Psoas muscle (tissue), 8 donors: ENCODE results near the gene IL24. TPM values are rescaled to one million over a fixed set of nuclear protein-coding genes. Genes with fewer than 3 reads are reported as not detected.
A peak's percentile ranks its signal among the peaks of the same experiment; 100 is the strongest.

ENCODE experiments used
- ATAC-seq, 4 donors: fragments of 200-7000 bp; cut with Tn5 transposase; one replicate each; pipeline ENCODE4 v1.9.1; 2020; ENCODE audit warnings: moderate library complexity in 3 of 4, mild to moderate bottlenecking in 2 of 4
- DNase-seq, 2 donors: peaks; one replicate each; pipeline ENCODE4 v3.0.0-alpha.2; 2020
- H3K27ac ChIP-seq: fragments of 200-600 bp; one replicate; pipeline ENCODE4 v1.8.0; 2022
- H3K27me3 ChIP-seq, 3 donors: fragments of 200-600 bp in 1 of 3; one replicate each; pipeline versions ENCODE4 v1.6.1 to v1.8.0; 2013 to 2022; ENCODE audit warnings: low read length in 2 of 3, mild to moderate bottlenecking in 2 of 3, moderate library complexity in 1 of 3; ENCODE audit not compliant: insufficient read depth in 3 of 3
- H3K36me3 ChIP-seq, 2 donors: fragments of 200-600 bp in 1 of 2; one replicate each; pipeline versions ENCODE4 v1.6.1 to v1.8.0; 2013 to 2022; ENCODE audit warnings: low read depth in 1 of 2, mild to moderate bottlenecking in 1 of 2, moderate library complexity in 1 of 2; ENCODE audit not compliant: insufficient read depth in 1 of 2
- H3K4me1 ChIP-seq: fragments of 200-600 bp; one replicate; pipeline ENCODE4 v1.8.0; 2022
- H3K4me3 ChIP-seq: fragments of 200-600 bp; one replicate; pipeline ENCODE4 v1.8.0; 2022; ENCODE audit warnings: mild to moderate bottlenecking
- H3K9me3 ChIP-seq: fragments of 200-600 bp; one replicate; pipeline ENCODE4 v1.8.0; 2022
- CTCF ChIP-seq: fragments of 200-600 bp; IDR thresholded peaks from one replicate; pipeline ENCODE4 v1.8.0; 2022; ENCODE audit warnings: antibody characterized with exemption
- WGBS, 3 donors: extraction: QIAGEN DNeasy Blood & Tissue Kit; methylation state at CpG; one replicate each; pipeline versions ENCODE4 v1.1.6 to v1.1.7; 2013; 5-methylcytosine and 5-hydroxymethylcytosine counted together
- intact Hi-C, 2 donors: fragments of 100-400 bp; cut with DNase I; formaldehyde crosslinking; loops; one replicate each; pipeline versions ENCODE4 v1.11.0 to v1.14.2; 2022
- polyA plus RNA-seq, 3 donors: library from polyadenylated mRNA; stranded (reverse); fragments of 200-250 nt; gene quantifications; one replicate each; pipeline ENCODE4 v1.2.3, GENCODE V29; 2013
- total RNA-seq, 4 donors: library from RNA; stranded (reverse); fragmentation: NEBNext Ultra II Directional in 2 of 4; extraction: Animal tissue kit (Norgen Biotek cat#: 25700) in 2 of 4; gene quantifications; one replicate each; pipeline versions ENCODE4 v1.2.1 to v1.2.4, GENCODE V29; 2021 to 2023
- donor health status: healthy with polysubstance abuse.
- donor health status: DM: no; HTN: no; CAD: no; lungs with moderate emphysema.
- donor health status: Bipolar disorder and iron deficiency.
- donor health status: healthy.
- donor health status: DM: yes; HTN: yes; CAD: no.
- donor health status: DM: no; HTN: no; CAD: no.
- donor health status: DM: no; HTN: no; CAD: no.
- donor health status: DM: yes; HTN: yes; CAD: no.

The IL24 gene
- total and polyA plus RNA-seq, 7 donors, result 0.05 to 20.3 (median 0.23) TPM; not detected in 2

DNA sequence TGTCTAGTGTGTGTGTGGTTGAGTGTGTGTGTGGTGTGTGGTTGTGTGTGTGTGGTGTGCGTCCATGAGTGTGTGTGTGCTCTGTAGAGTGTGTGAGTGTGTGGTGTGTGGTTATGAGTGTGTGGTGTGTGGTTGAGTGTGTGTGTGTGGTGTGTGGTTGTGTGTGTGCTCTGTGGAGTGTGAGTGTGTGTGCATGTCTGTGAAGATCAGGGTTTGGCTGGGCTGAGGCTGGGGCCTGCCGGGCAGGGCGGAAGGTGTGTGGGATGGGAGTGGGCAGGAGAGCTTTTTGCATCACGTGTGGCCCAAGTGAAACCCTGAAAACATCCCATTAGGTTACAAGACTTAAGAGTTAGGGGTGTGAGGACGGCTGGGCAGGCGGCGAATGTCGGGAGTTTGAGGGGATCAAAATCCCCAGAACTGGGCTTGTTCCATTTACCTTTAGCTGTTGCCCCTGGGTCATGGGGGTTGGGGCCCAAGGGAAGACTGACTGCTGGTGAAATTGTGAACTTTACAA is 27.4 kb downstream of the IL24 start:
- TF ChIP-seq CTCF, result no peak
- Histone ChIP-seq H3K9me3 (no peaks in the 10 kb centered on the region), H3K27ac (no peak overlapping the region), H3K4me3 (no peak overlapping the region), H3K27me3 (no peaks in the 10 kb centered on the region), H3K4me1 (no peaks in the 10 kb centered on the region), H3K36me3 (no peaks in the 10 kb centered on the region)
- intact Hi-C loops, result loop anchor here in 1 of 2 donors (5.0 kb wide), 1 partner anchor 153 kb away; no protein-coding TSS in a partner anchor
- no peak for ATAC-seq
- 70 to 77% (median 76%) methylated on average over 8 of the region's 8 CpGs for WGBS, 3 donors
- DNase-seq, result no peak

DNA sequence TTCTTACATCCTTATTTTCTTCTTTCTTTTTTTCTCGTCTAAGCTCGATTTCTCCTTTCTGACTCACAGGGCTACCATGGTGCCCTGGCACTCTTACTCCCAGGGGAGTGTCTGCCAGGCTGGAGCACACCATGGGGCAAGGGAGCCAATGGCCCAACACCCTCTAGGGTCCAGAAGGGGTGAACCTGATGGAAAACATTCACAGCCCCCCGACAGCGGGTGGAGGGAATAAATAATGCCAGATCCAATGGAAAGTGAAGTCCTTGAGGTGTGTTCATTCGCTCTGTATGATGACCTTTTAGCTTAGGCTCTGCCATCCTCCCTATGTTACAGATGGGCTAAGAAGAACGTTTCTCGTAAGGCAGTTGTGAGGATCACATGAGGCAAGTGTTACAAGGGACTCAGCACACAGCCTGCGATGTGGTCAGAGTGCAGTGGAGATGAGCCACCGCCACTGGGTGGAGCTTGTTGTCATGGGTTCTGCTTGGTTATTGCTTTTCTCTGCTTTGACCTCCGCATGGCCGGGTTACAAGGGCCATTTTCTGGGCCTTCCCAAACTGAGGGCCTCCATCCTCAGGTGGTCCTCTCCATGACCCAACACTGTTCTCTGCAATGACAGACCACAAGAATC is 28.0 kb downstream of the IL24 start:
- peak in 1 of 2 donors; percentile 24 for DNase-seq
- intact Hi-C loops, result loop anchor here in 1 of 2 donors (5.0 kb wide), 1 partner anchor 152 kb away; no protein-coding TSS in a partner anchor
- Histone ChIP-seq H3K36me3 (no peaks in the 10 kb centered on the region), H3K4me3 (no peak overlapping the region), H3K9me3 (no peaks in the 10 kb centered on the region), H3K27me3 (no peaks in the 10 kb centered on the region), H3K4me1 (no peaks in the 10 kb centered on the region), H3K27ac (no peak overlapping the region)
- WGBS, 3 donors, result 80 to 82% (median 81%) methylated on average over 11 of the region's 11 CpGs
- no peak for TF ChIP-seq CTCF
- peak; percentile 42 to 54 (median 42) for ATAC-seq

DNA sequence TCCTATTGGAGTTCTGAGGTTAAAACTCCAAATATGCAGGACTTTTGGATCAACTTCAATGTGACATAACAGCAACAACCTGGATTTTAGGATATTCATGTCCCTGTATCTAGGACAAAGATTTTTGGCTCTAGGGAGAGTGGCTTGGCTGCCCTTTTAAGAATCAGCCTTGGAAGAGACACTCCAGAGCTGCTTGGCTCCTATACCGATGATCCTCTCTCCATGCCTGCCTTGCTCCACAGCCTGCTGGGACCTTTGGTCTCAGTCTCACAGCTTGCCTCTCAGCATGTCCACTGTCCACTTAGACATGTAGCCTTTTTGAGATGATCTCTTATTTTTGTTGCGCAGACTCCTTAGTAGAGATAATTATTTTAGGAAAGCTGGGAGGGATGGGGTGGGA is 29.0 kb downstream of the IL24 start:
- H3K4me3 ChIP-seq, result no peak overlapping the region
- 57 to 63% (median 59%) methylated on average over 2 of the region's 2 CpGs for WGBS, 3 donors
- no peaks in the 10 kb centered on the region for H3K9me3 ChIP-seq
- H3K27me3 ChIP-seq, result no peaks in the 10 kb centered on the region
- intact Hi-C loops, result loop anchor here in 1 of 2 donors (5.0 kb wide), 1 partner anchor 151 kb away; no protein-coding TSS in a partner anchor
- peak in 1 of 4 donors; percentile 52 for ATAC-seq
- H3K4me1 ChIP-seq, result no peaks in the 10 kb centered on the region
- no peak overlapping the region for H3K27ac ChIP-seq
- TF ChIP-seq CTCF, result no peak
- DNase-seq, result no peak
- no peaks in the 10 kb centered on the region for H3K36me3 ChIP-seq

DNA sequence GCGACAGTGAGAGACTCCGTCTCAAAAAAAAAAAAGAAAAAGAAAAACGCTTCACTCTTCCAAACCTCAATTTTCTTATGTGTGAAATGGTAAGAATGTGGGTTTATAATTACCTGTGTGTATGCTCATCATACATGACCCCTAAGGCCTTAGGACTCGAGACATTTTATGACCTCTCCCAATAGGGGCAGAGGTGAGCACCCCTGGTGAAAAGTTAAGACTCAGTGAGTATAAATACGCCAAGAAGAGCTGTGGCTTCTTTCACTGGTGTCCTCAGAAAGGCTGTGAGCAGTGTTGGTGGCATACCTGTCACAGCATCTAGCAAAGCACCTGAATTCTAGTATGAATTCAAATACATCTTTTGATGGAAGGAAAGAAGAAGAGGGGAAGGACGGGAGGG is 32.3 kb downstream of the IL24 start:
- intact Hi-C loops, result loop anchor here in 1 of 2 donors (5.0 kb wide), 1 partner anchor 148 kb away; no protein-coding TSS in a partner anchor
- Histone ChIP-seq H3K27me3 (no peaks in the 10 kb centered on the region), H3K36me3 (no peaks in the 10 kb centered on the region), H3K27ac (no peak overlapping the region), H3K4me1 (no peaks in the 10 kb centered on the region), H3K9me3 (no peaks in the 10 kb centered on the region), H3K4me3 (no peak overlapping the region)
- WGBS, 3 donors, result 82 to 94% (median 85%) methylated on average over 6 of the region's 6 CpGs
- TF ChIP-seq CTCF, result no peak
- DNase-seq (no peak), ATAC-seq (no peak)
